ENCODE data around the gene DAPK2. TPM values are rescaled to one million over a fixed set of nuclear protein-coding genes. Genes with fewer than 3 reads are reported as not detected.

Gene DAPK2
- total and polyA plus RNA-seq, 2 donors from 2014 or later: 3.0 to 3.8 TPM

DNA sequence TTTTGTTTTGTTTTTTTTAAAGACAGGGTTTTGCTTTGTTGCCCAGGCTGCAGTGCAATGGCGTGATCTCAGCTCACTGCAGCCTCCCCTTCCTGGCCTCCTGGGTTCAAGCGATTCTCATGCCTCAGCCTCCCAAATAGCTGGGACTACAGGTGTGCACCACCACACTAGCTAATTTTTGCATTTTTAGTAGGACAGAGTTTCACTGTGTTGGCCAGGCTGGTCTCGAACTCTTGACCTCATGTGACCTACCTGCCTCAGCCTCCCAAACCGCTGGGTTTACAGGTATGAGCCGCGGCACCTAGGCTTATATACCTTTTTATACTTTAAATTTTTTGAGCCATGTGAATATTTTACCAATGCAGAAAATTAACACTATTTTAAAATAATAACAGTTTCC is 155.7 kb downstream of the DAPK2 start:
- no peaks in the 10 kb centered on the region for H3K9me3 ChIP-seq (ENCODE audit: control insufficient read depth in 2 of 3, insufficient read depth in 1 of 3, low read length in 3 of 3)
- H3K36me3 ChIP-seq (ENCODE audit: control insufficient read depth in 2 of 3, insufficient read depth in 3 of 3, low read length in 3 of 3): no peaks in the 10 kb centered on the region
- no peaks in the 10 kb centered on the region for H3K27me3 ChIP-seq (ENCODE audit: control insufficient read depth, insufficient read depth, low read length)
- TF ChIP-seq, protein P1, sequence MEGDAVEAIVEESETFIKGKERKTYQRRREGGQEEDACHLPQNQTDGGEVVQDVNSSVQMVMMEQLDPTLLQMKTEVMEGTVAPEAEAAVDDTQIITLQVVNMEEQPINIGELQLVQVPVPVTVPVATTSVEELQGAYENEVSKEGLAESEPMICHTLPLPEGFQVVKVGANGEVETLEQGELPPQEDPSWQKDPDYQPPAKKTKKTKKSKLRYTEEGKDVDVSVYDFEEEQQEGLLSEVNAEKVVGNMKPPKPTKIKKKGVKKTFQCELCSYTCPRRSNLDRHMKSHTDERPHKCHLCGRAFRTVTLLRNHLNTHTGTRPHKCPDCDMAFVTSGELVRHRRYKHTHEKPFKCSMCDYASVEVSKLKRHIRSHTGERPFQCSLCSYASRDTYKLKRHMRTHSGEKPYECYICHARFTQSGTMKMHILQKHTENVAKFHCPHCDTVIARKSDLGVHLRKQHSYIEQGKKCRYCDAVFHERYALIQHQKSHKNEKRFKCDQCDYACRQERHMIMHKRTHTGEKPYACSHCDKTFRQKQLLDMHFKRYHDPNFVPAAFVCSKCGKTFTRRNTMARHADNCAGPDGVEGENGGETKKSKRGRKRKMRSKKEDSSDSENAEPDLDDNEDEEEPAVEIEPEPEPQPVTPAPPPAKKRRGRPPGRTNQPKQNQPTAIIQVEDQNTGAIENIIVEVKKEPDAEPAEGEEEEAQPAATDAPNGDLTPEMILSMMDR (IDR thresholded peaks at IDR 0.05; ENCODE audit: borderline replicate concordance, extremely low read depth, insufficient read depth): no peak
- H3K4me1 ChIP-seq (ENCODE audit: control insufficient read depth in 2 of 3, insufficient read depth in 2 of 3, low read depth in 1 of 3, low read length in 3 of 3): peaks cover 0 to 13% (median 2%) of the 10 kb centered on the region in 3 donors
- intact Hi-C loops (cut with DNase I): loop anchor here (10.0 kb wide), 1 partner anchor 136 kb away; no protein-coding TSS in a partner anchor
- H3K9ac ChIP-seq (ENCODE audit: low read length in 3 of 3): no peak overlapping the region
- H3K27ac ChIP-seq (ENCODE audit: low read depth in 2 of 2, low read length in 2 of 2): no peak overlapping the region
- no peak for FAIRE-seq
- no peak overlapping the region for H3K4me3 ChIP-seq (ENCODE audit: low read length in 3 of 3)
- DNase-seq: peak in 1 of 5 donors; percentile 19

DNA sequence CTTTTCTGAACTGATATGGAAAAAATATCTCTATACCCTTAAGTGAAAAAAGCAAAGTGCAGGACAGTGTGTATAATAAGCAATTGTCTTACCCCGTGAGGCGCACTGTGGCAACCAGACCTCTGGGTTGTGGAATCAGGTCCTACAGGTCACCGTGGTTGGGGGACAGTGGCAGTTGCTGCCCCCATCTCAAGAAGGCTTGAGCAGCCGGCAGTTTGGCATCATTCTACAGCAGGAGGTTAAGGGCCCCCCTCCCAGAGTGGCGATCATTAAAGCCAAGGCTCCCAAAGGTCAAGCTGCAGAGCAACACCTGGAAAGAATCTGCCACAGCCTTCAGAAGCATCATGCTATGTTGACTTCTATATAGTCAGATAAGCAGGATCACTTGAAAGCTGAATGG is 156.5 kb downstream of the DAPK2 start:
- FAIRE-seq (no peak), DNase-seq (peak in 1 of 5 donors; percentile 43)
- peaks cover 0 to 13% (median 2%) of the 10 kb centered on the region in 3 donors for H3K4me1 ChIP-seq (ENCODE audit: control insufficient read depth in 2 of 3, insufficient read depth in 2 of 3, low read depth in 1 of 3, low read length in 3 of 3)
- H3K9me3 ChIP-seq (ENCODE audit: control insufficient read depth in 2 of 3, insufficient read depth in 1 of 3, low read length in 3 of 3): no peaks in the 10 kb centered on the region
- no peak overlapping the region for H3K27ac ChIP-seq (ENCODE audit: low read depth in 2 of 2, low read length in 2 of 2)
- no peak overlapping the region for H3K4me3 ChIP-seq (ENCODE audit: low read length in 3 of 3)
- TF ChIP-seq, protein P1 (IDR thresholded peaks at IDR 0.05; ENCODE audit: borderline replicate concordance, extremely low read depth, insufficient read depth): no peak
- no peaks in the 10 kb centered on the region for H3K36me3 ChIP-seq (ENCODE audit: control insufficient read depth in 2 of 3, insufficient read depth in 3 of 3, low read length in 3 of 3)
- H3K9ac ChIP-seq (ENCODE audit: low read length in 3 of 3): no peak overlapping the region
- intact Hi-C loops (cut with DNase I): loop anchor here (10.0 kb wide), 1 partner anchor 135 kb away; no protein-coding TSS in a partner anchor
- no peaks in the 10 kb centered on the region for H3K27me3 ChIP-seq (ENCODE audit: control insufficient read depth, insufficient read depth, low read length)

DNA sequence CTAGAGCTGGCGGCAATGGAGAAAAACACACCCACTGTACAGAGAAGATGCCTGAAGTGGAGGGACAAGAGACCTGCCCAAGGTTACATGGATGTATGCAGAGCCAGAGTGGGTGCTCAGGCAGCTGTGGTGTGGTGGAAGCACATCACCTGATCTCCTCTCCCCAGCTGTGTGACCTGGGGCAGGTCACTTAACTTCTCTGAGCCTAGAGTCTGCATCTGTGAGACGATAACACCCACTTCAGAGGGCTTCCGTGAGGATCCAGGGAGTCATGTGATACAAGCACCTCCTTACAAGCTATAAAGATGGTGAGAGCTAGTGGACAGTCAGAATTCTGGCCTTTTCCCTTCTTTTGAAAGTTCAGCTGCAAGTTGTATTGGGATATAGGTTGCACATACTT is 157.5 kb downstream of the DAPK2 start:
- Histone ChIP-seq H3K4me1 (ENCODE audit: control insufficient read depth in 2 of 3, insufficient read depth in 2 of 3, low read depth in 1 of 3, low read length in 3 of 3) (peaks cover 0 to 13% (median 2%) of the 10 kb centered on the region in 3 donors), H3K9me3 (ENCODE audit: control insufficient read depth in 2 of 3, insufficient read depth in 1 of 3, low read length in 3 of 3) (no peaks in the 10 kb centered on the region), H3K27ac (ENCODE audit: low read depth in 2 of 2, low read length in 2 of 2) (no peak overlapping the region), H3K27me3 (ENCODE audit: control insufficient read depth, insufficient read depth, low read length) (no peaks in the 10 kb centered on the region), H3K9ac (ENCODE audit: low read length in 3 of 3) (no peak overlapping the region), H3K4me3 (ENCODE audit: low read length in 3 of 3) (no peak overlapping the region), H3K36me3 (ENCODE audit: control insufficient read depth in 2 of 3, insufficient read depth in 3 of 3, low read length in 3 of 3) (no peaks in the 10 kb centered on the region)
- peak in 1 of 5 donors; percentile 13 for DNase-seq
- FAIRE-seq: no peak
- TF ChIP-seq, protein P1 (IDR thresholded peaks at IDR 0.05; ENCODE audit: borderline replicate concordance, extremely low read depth, insufficient read depth): no peak
- intact Hi-C loops (cut with DNase I): no loop called here

DNA sequence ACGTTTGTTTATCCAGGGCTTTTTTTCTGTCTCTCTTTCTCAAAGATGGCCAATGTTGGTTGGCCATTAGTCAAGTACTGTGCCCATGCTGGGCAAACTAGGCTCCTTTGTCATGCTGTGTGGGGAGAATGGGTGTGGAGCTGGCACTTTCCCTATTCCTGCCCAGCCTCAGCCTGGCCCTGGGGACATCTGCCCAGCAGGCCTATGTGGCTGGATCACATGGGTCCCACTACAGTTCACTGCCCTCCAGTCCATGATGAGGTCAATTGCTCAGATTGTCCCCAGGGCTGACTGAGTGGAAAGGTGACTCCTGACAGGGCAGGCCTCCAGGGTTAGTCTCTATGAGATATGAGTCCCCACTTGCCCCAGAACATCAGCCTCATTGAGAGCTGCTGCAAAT is 158.1 kb downstream of the DAPK2 start:
- no peaks in the 10 kb centered on the region for H3K36me3 ChIP-seq (ENCODE audit: control insufficient read depth in 2 of 3, insufficient read depth in 3 of 3, low read length in 3 of 3)
- peaks cover 0 to 13% (median 2%) of the 10 kb centered on the region in 3 donors for H3K4me1 ChIP-seq (ENCODE audit: control insufficient read depth in 2 of 3, insufficient read depth in 2 of 3, low read depth in 1 of 3, low read length in 3 of 3)
- no peak overlapping the region for H3K4me3 ChIP-seq (ENCODE audit: low read length in 3 of 3)
- H3K27me3 ChIP-seq (ENCODE audit: control insufficient read depth, insufficient read depth, low read length): no peaks in the 10 kb centered on the region
- no peak for FAIRE-seq
- TF ChIP-seq, protein P1 (IDR thresholded peaks at IDR 0.05; ENCODE audit: borderline replicate concordance, extremely low read depth, insufficient read depth): no peak
- no peaks in the 10 kb centered on the region for H3K9me3 ChIP-seq (ENCODE audit: control insufficient read depth in 2 of 3, insufficient read depth in 1 of 3, low read length in 3 of 3)
- H3K9ac ChIP-seq (ENCODE audit: low read length in 3 of 3): no peak overlapping the region
- intact Hi-C loops (cut with DNase I): no loop called here
- no peak overlapping the region for H3K27ac ChIP-seq (ENCODE audit: low read depth in 2 of 2, low read length in 2 of 2)
- DNase-seq: peak in 1 of 5 donors; percentile 16

Measured in kidney (tissue), 14 donors.